Measurements from ENCODE around the gene NHLRC3.
"Not testable (repeated sequence)": the region's sequence is repeated elsewhere in the genome, so short reads cannot be mapped to it uniquely, and the experiment has no call there.

Gene NHLRC3

DNA sequence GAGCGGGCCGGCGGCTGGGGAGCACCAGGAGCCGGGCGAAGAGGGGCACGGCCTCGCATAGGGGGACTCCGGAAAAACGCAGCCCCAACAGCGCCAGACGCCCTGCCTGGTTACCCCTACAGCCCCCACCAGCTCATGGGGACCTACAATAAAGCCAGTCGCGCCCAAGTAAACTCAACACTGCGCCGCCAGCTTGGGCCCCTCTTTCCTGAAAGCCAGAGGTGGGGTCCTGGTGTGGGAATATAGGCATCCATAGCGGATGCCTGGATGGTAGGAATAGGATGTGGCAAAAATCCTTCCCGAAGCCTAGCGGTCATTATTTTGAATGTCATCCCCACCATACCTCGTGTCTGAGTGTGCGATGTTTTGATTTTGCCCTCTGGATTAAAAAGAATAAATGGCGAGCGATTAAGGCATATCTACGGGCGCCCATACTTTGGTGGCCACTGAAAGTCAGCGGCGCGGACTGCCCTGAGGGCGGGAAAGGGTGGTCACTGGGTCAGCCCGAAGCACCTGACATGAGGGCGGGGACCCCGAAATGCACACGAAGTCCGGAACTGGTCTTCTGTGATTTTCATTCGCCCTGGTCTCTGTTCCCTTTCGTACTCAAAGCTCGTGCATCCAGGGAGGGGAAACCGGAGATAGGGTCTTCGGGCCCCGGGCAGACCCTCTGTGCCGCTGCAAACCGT, at the start of gene NHLRC3, which contains the start of gene PROSER1:
NHLRC3 (plus strand) TSS at position 577 of the 689 bp plus-strand sequence. CDS start 184 bp downstream, outside the sequence.
PROSER1 (minus strand) TSS at position 210 of the 689 bp plus-strand sequence. CDS start 847 bp downstream, outside the sequence.
- DNase-seq = peak; percentile 85

- no peak for DNase-seq
Measured at GRCh38 chr13:38990693-38991092, 47.6 kb upstream of the NHLRC3 start, which contains the start of gene STOML3. STOML3 (minus strand) TSS chr13:38990831; CDS start chr13:38990721, 110 bp downstream.

GRCh38 chr13:38993381-38993780, 44.9 kb upstream of the NHLRC3 start:
- no peak for DNase-seq

DNA sequence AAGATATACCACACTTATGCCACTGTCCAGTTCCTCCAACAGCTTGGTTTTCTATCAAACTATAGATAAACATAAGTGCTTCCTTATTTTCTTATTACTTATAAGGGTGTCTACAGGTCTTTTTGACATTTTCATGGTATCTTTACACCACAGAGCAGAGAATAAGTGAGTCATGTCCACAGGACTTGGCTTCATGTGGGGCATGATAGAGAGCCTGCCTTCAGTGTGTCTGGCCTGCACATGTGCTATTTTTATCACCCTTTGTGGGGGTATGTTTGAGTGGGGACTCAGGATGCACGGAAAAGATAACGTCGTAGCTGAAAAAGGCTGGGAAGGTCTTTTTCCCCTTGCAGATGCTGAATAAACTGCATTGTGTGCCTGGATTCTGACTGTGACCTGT, 39.5 kb upstream of the NHLRC3 start:
- no peak for DNase-seq

- not testable (repeated sequence) for DNase-seq
Measured at GRCh38 chr13:39006371-39007111, 31.7 kb upstream of the NHLRC3 start.

GRCh38 chr13:39012608-39013007, 25.6 kb upstream of the NHLRC3 start:
- no peak for DNase-seq

GRCh38 chr13:39013462-39013861, 24.8 kb upstream of the NHLRC3 start:
- DNase-seq = no peak

GRCh38 chr13:39016087-39016486, 22.2 kb upstream of the NHLRC3 start:
- peak; percentile 62 for DNase-seq

DNA sequence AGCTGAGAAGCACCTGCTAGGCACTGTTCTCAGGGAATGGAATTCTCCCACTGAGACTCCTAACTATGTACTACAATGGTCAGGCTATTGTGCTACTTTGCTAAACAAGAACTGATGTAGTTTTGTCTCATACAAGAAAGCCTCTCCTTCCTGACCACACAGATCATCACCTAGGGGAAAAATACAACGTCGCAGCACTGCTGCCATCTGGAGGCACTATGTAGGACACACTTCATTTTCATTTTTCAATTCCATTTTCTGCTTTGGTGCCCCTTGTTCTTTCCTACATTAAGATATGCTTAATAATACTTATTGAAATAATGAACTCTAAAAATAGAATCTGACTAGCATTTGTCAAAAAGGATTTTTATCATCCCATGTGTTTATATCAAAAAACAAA, 21.5 kb upstream of the NHLRC3 start:
- peak; percentile 53 for DNase-seq

GRCh38 chr13:39020853-39021462, 17.3 kb upstream of the NHLRC3 start:
- no peak for DNase-seq

DNA sequence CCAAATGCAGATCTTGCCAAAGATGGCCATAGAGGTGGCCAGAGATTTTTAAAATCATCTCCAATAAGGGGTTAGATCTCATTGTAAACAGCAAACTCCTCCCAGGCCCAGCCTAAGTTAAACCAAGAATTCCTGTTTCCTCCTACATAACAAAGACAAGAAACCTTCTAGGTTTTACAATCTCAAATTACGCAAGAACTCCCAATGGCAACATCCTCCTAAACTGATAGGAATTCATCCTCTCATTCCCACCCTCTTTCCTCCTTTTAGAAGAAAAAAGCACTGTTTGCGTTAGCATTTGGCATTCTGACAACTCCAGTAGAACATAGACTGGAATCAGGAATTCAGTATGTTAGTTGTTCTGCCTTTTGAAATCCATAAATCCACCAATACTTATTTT, 14.9 kb upstream of the NHLRC3 start:
- DNase-seq = no peak

- no peak for DNase-seq
Measured at GRCh38 chr13:39023761-39024160, 14.5 kb upstream of the NHLRC3 start.

- DNase-seq = no peak
Measured at GRCh38 chr13:39025433-39025839, 12.8 kb upstream of the NHLRC3 start.

GRCh38 chr13:39032150-39032549, 6.1 kb upstream of the NHLRC3 start:
- no peak for DNase-seq

DNA sequence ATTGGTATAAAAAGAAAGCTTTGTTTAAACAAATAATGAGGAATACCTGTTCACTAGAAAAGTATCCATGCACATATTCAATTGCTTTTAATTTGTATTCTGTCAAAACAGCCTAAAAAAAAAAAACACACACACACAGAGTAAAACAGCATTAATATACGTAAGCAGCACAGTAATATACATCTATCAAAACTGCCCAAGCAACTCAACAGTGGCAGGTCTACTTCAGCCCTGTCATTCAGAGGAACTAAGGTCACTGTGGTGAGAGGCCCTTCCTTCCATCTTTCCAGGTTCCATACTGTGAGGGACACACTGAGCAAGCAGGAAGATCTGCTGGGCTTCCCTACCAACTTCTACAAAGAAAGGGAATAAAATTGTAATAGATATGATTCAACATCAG, 4.2 kb upstream of the NHLRC3 start:
- no peak for DNase-seq

DNA sequence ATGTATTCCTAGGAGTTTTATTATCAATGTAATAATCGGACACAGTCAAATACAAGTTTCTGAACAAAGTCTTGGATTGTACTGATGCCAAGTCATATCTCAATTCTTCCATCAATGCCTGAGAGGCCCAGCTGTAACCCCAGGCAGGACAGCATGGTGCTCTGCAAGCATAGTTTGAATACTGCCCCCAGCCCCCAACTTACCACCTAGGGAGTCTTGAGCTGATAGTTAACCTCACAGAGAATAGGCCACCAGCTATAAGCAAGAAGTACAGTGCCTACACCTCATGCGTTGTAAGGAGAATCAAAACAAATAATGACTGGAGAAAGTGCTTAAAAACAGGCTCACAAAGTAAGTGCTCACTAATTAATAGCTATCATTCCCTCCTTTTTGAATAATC, 3.1 kb upstream of the NHLRC3 start:
- peak; percentile 10 for DNase-seq

DNA sequence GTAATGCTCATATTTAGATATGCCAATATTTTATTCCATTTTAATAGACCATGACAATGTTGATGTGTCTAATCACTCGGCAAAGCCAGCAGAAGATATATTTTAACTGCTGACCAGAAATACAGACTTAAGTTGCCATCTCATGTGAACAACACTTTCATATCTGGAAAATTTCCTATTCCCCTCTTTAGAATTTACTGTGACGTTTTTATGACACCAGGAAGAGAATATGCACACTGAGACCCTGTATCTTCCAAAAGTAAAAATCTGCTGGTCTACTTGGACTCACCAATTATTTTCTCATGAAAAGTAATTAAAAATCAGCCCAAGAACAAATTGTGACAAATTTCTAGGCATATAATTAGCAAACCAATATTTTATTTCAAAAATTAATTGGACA, 2.5 kb upstream of the NHLRC3 start:
- DNase-seq = no peak

DNA sequence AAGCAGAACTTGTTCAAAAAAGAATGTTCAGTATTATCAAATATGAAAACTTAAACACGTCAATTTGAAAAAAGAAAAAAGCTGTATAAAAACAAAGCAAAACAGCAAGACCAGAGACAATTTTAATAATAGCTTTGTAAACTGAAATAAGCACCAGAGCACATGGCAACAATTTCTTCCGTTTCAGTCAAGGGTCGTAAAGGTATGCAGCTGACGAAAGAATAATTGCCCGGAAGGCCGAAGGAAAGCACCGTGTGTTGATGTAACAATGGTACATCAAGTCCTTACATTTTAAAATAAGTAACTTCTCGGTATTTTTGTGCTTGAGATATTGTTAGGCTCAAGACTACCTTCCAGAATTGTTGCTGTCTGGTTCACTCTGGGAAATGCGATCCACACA, 2.0 kb upstream of the NHLRC3 start:
- peak; percentile 54 for DNase-seq

GRCh38 chr13:39037410-39037879, 811 bp upstream of the NHLRC3 start:
- no peak for DNase-seq

- DNase-seq = peak; percentile 81
Measured at GRCh38 chr13:39038569-39039030, 344 bp downstream of the NHLRC3 start.

DNA sequence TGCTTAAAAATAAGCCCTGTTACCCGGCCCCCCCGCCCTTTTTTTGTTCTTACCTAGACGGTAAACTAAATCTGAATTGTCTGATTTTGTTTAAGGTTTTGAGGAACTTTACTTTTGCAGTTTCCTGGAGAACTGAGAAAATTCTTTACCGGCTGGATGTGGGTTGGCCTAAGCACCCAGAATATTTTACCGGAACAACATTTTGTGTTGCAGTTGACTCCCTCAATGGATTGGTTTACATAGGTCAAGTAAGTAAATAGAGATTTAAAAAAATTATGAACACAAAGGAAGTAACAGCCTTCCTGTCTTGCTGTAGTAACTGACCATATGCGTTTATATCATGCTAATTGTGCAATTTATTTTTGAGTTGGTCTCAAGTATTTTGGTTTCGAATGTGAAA, 785 bp downstream of the NHLRC3 start:
- peak; percentile 17 for DNase-seq

DNA sequence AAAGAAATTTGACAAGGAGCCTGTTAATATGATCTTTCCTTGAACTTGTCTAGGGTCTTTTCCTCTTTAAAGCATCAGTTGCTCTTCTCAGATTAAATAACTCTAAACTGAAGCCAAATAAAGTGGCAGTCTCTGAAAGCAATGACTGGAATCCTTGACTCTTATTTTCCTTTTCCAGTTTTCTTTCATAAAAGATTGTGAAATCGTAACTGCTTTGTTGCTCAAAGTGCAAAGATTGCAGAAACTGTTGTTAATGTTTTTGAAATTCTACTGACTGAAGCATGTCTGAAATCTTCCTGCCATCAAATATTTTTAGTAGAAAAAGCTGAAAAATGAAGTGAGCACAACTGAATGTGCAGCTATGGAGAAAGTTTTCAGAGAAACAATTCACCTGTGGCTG, 1.9 kb downstream of the NHLRC3 start:
- DNase-seq = no peak

- no peak for DNase-seq
Measured at GRCh38 chr13:39044536-39044935, 6.3 kb downstream of the NHLRC3 start.

DNA sequence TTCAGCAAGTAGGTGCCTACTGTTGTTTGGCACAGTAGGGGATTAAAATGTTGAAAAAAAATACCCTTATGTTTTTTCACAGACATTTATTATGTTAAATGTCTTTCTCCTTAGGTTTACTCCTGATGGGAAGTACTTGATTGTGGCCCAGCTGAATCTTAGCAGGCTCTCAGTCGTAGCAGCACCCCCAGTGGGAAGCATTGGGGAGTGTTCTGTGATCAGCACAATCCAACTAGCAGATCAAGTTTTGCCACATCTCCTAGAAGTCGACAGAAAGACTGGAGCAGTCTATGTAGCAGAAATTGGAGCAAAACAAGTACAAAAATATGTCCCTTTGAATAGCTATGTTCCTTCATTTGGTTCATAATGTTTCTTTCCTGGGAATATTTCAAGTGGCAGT, 9.3 kb downstream of the NHLRC3 start:
- DNase-seq = no peak
